Vagina (tissue), 2 donors: ENCODE data around the gene PCSK5. TPM values are rescaled to one million over a fixed set of nuclear protein-coding genes. Genes with fewer than 3 reads are reported as not detected.

Experiments used
- DNase-seq, 2 donors: peaks; one replicate each; pipeline ENCODE4 v3.0.0-alpha.2; 2017; ENCODE audit errors: extremely low spot score in 2 of 2
- H3K27ac ChIP-seq: fragments of 200-600 bp; sonication (generic); one replicate; pipeline ENCODE4 v1.5.1; 2019
- H3K27me3 ChIP-seq: fragments of 200-600 bp; sonication (generic); one replicate; pipeline ENCODE4 v1.5.1; 2019
- H3K36me3 ChIP-seq, 2 donors: fragments of 200-600 bp; sonication (generic); one replicate each; pipeline ENCODE4 v1.5.1; 2017 to 2019
- H3K4me1 ChIP-seq: fragments of 200-600 bp; sonication (generic); one replicate; pipeline ENCODE4 v1.5.1; 2019
- H3K4me3 ChIP-seq, 2 donors: fragments of 200-600 bp; sonication (generic); 1 replicate in 1 of 2; 2 replicates in 1 of 2; pipeline ENCODE4 v1.5.1; 2016 to 2019
- H3K9me3 ChIP-seq: fragments of 200-600 bp; sonication (generic); one replicate; pipeline ENCODE4 v1.5.1; 2019
- POLR2A ChIP-seq, 2 donors: fragments of 450-650 bp; IDR thresholded peaks; one replicate each; pipeline ENCODE4 v1.6.1; 2017; ENCODE audit warnings: antibody characterized with exemption in 2 of 2, mild to moderate bottlenecking in 2 of 2, moderate library complexity in 2 of 2
- POLR2AphosphoS5 ChIP-seq, 2 donors: sonication (generic); formaldehyde crosslinking; IDR thresholded peaks; one replicate each; pipeline ENCODE4 v1.9.0; 2017; ENCODE audit warnings: antibody characterized with exemption in 2 of 2, mild to moderate bottlenecking in 2 of 2, low read depth in 1 of 2; ENCODE audit not compliant: insufficient read depth in 1 of 2
- intact Hi-C: fragments of 100-400 bp; cut with DNase I; formaldehyde crosslinking; loops from one replicate; pipeline ENCODE4 v1.15.1; 2023
- total RNA-seq: library from RNA; depleted of rRNA; stranded (reverse); fragments of >200 nt; gene quantifications from one replicate; pipeline ENCODE4 v1.2.3, GENCODE V29; 2016
- TF ChIP-seq, protein P1 (sequence below), 3 experiments: fragments of 450-650 bp in 2 of 3; fragments of 200-600 bp in 1 of 3; sonication (generic) in 1 of 3; IDR thresholded peaks; one replicate each; pipeline ENCODE4 v1.5.1; 2017 to 2019; ENCODE audit warnings: antibody characterized with exemption in 3 of 3, mild to moderate bottlenecking in 2 of 3, moderate library complexity in 2 of 3

The PCSK5 gene
- total RNA-seq, 1 donor from 2014 or later: 22.6 TPM

DNA sequence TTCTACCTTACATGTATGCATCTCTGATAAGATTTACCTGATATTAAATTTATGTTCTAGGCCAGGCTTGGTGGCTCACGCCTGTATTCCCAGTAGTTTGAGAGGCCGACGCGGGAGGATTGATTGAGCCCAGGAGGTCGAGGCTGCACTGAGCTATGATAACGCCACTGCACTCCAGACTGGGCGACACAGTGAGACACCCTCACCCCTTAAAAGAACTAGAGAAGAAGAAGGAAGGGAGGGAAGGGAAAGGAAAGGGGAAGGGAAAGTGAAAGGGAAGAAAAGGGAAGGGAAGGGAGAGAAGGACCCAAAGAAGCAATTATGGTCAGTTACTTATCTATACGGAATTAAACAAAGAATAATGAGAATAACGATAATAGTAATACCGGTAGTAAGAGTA is 504.9 kb downstream of the PCSK5 start:
- DNase-seq: no peak
- H3K9me3 ChIP-seq: no peaks in the 10 kb centered on the region
- intact Hi-C loops: no loop called here
- H3K4me3 ChIP-seq: peak overlapping the region in 1 of 2 donors; percentile 88
- peaks cover 25% of the 10 kb centered on the region for H3K4me1 ChIP-seq
- H3K36me3 ChIP-seq: peaks cover 0 to 6% of the 10 kb centered on the region in 2 donors
- no peaks in the 10 kb centered on the region for H3K27me3 ChIP-seq
- H3K27ac ChIP-seq: peak overlapping the region; percentile 89
- TF ChIP-seq POLR2AphosphoS5 (IDR thresholded peaks at IDR 0.05; ENCODE audit: insufficient read depth in 1 of 2, low read depth in 1 of 2) (no peak), POLR2A (IDR thresholded peaks at IDR 0.05) (no peak)
- TF ChIP-seq, protein P1, sequence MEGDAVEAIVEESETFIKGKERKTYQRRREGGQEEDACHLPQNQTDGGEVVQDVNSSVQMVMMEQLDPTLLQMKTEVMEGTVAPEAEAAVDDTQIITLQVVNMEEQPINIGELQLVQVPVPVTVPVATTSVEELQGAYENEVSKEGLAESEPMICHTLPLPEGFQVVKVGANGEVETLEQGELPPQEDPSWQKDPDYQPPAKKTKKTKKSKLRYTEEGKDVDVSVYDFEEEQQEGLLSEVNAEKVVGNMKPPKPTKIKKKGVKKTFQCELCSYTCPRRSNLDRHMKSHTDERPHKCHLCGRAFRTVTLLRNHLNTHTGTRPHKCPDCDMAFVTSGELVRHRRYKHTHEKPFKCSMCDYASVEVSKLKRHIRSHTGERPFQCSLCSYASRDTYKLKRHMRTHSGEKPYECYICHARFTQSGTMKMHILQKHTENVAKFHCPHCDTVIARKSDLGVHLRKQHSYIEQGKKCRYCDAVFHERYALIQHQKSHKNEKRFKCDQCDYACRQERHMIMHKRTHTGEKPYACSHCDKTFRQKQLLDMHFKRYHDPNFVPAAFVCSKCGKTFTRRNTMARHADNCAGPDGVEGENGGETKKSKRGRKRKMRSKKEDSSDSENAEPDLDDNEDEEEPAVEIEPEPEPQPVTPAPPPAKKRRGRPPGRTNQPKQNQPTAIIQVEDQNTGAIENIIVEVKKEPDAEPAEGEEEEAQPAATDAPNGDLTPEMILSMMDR (IDR thresholded peaks at IDR 0.05): no peak

DNA sequence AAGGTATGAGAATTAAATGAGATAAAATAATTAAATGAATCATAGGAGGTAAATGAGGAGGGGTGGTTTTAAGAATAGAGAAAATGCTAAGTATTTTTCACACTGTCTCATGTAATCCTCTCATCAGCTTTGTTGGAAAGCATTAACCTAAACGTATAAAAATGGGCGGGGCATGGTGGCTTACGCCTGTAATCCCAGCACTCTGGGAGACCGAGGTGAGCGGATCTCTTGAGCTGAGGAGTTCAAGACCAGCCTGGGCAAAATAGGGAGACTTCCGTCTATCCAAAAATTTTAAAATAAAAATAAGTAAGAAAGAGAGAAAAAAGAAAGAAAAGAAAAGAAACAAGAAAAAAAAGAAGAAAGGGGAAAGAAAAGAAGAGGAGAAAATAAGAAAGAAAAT is 505.7 kb downstream of the PCSK5 start:
- Histone ChIP-seq H3K36me3 (peaks cover 0 to 6% of the 10 kb centered on the region in 2 donors), H3K27ac (no peak overlapping the region), H3K4me3 (no peak overlapping the region), H3K27me3 (no peaks in the 10 kb centered on the region), H3K4me1 (peaks cover 25% of the 10 kb centered on the region), H3K9me3 (no peaks in the 10 kb centered on the region)
- intact Hi-C loops: no loop called here
- no peak for DNase-seq
- TF ChIP-seq POLR2A (IDR thresholded peaks at IDR 0.05): no peak
- TF ChIP-seq POLR2AphosphoS5 (IDR thresholded peaks at IDR 0.05; ENCODE audit: insufficient read depth in 1 of 2, low read depth in 1 of 2): no peak
- TF ChIP-seq, protein P1 (IDR thresholded peaks at IDR 0.05): no peak

DNA sequence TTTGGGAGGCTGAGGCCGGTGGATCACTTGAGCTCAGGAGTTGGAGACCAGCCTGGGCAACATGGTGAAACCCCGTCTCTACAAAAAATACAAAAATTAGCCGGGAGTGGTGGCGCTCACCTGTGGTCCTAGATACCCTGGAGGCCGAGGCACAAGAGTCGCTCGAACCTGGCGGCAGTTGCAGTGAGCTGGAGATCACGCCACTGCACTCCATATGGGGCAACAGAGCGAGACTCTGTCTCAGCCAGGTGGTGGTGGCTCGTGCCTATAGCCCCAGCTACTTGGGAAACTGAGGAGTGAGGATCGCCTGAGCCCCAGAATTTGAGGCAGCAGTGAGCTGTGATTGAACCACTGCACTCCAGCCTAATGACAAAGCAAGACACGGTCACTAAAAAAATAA is 506.1 kb downstream of the PCSK5 start:
- H3K4me3 ChIP-seq: no peak overlapping the region
- H3K4me1 ChIP-seq: peaks cover 25% of the 10 kb centered on the region
- intact Hi-C loops: no loop called here
- DNase-seq: no peak
- no peak overlapping the region for H3K27ac ChIP-seq
- TF ChIP-seq POLR2AphosphoS5 (IDR thresholded peaks at IDR 0.05; ENCODE audit: insufficient read depth in 1 of 2, low read depth in 1 of 2) (no peak), POLR2A (IDR thresholded peaks at IDR 0.05) (no peak)
- TF ChIP-seq, protein P1 (IDR thresholded peaks at IDR 0.05): no peak
- no peaks in the 10 kb centered on the region for H3K9me3 ChIP-seq
- no peaks in the 10 kb centered on the region for H3K27me3 ChIP-seq
- peaks cover 0 to 6% of the 10 kb centered on the region in 2 donors for H3K36me3 ChIP-seq

DNA sequence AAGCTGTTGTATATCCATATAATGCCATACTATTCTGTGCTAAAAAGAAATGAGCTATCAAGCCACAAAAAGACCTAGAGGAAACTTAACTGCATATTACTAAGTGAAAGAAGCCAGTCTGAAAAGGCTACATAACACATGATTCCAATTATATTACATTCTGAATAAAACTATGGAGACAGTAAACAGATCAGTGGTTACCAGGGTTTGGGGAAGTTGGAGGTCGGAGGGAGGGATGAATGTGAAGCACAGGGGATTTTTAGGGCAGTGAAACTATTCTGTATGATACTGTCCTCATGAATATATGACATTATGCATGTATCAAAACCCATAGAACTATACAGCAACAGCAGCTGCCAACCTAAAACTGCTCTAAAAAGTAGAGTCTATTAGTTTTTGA is 509.4 kb downstream of the PCSK5 start:
- TF ChIP-seq, protein P1 (IDR thresholded peaks at IDR 0.05): no peak
- TF ChIP-seq POLR2AphosphoS5 (IDR thresholded peaks at IDR 0.05; ENCODE audit: insufficient read depth in 1 of 2, low read depth in 1 of 2) (no peak), POLR2A (IDR thresholded peaks at IDR 0.05) (no peak)
- DNase-seq: no peak
- Histone ChIP-seq H3K4me3 (no peak overlapping the region), H3K4me1 (peaks cover 9% of the 10 kb centered on the region), H3K27ac (no peak overlapping the region), H3K27me3 (no peaks in the 10 kb centered on the region), H3K36me3 (no peaks in the 10 kb centered on the region), H3K9me3 (no peaks in the 10 kb centered on the region)
- intact Hi-C loops: no loop called here

DNA sequence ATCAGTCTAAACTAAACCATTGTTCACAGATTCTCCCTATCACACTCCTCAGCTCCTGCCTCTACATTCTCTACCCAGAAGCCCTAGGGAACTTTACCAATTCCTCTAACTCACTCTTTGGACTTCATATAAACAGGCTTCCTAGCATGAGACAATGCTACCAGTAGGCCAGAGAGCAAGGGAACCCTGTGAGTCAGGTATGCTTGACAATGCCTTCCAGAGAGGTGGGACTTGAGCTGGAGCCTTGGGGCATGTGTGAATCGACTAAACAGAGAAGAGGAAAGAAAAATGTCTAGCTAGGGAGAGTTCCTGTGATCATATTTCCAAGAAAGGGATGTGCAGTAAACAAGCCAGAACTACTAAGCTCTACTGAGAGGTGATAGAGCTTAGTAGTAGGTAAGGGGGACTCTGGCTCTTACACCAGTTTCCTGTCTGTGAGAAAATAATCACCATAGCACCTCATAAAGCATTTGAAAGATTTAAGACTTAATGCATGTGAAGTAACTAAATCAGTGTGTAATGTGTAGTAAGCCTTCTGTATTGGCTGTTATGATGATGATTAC is 510.1 kb downstream of the PCSK5 start:
- no peak for TF ChIP-seq POLR2A (IDR thresholded peaks at IDR 0.05)
- TF ChIP-seq, protein P1 (IDR thresholded peaks at IDR 0.05): no peak
- TF ChIP-seq POLR2AphosphoS5 (IDR thresholded peaks at IDR 0.05; ENCODE audit: insufficient read depth in 1 of 2, low read depth in 1 of 2): no peak
- H3K4me3 ChIP-seq: no peak overlapping the region
- intact Hi-C loops: no loop called here
- H3K36me3 ChIP-seq: no peaks in the 10 kb centered on the region
- peaks cover 1% of the 10 kb centered on the region for H3K4me1 ChIP-seq
- no peak overlapping the region for H3K27ac ChIP-seq
- H3K9me3 ChIP-seq: no peaks in the 10 kb centered on the region
- DNase-seq: no peak
- H3K27me3 ChIP-seq: no peaks in the 10 kb centered on the region
